22Rv1 (cell line): ENCODE data around the gene SIRPG.

Experiments
- ZFX ChIP-seq: fragments of 450-650 bp; IDR thresholded peaks from 2 replicates; pipeline ENCODE4 v1.6.1; 2017; ENCODE audit warnings: antibody characterized with exemption, borderline replicate concordance
- TF ChIP-seq, protein P1 (sequence below): fragments of 450-650 bp; IDR thresholded peaks from 2 replicates; pipeline ENCODE4 v1.5.1; 2017; ENCODE audit warnings: mild to moderate bottlenecking

DNA sequence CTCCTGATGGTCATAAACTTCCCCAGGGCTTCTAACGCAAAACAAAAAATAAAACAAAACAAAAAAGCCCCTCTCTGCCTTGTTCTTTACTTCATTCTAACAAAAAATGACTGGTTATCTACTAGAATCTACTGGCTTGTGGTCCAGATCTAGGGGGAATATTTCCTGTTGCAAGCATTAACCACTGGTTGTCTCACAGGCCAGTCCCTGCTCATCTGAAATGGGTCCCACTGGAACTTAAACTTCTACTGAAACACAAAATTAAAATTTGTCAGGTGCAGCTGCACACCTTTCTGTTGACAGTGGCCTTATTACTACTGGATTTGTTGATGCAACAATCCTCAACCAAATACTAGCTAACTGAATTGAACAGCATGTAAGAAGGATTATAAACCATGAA lies 5.5 kb downstream of the SIRPG start:
- TF ChIP-seq, protein P1, sequence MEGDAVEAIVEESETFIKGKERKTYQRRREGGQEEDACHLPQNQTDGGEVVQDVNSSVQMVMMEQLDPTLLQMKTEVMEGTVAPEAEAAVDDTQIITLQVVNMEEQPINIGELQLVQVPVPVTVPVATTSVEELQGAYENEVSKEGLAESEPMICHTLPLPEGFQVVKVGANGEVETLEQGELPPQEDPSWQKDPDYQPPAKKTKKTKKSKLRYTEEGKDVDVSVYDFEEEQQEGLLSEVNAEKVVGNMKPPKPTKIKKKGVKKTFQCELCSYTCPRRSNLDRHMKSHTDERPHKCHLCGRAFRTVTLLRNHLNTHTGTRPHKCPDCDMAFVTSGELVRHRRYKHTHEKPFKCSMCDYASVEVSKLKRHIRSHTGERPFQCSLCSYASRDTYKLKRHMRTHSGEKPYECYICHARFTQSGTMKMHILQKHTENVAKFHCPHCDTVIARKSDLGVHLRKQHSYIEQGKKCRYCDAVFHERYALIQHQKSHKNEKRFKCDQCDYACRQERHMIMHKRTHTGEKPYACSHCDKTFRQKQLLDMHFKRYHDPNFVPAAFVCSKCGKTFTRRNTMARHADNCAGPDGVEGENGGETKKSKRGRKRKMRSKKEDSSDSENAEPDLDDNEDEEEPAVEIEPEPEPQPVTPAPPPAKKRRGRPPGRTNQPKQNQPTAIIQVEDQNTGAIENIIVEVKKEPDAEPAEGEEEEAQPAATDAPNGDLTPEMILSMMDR, result no peak
- no peak for TF ChIP-seq ZFX
